CD14-positive monocyte (primary cell): ENCODE data around the gene MLC1. TPM values are rescaled to one million over a fixed set of nuclear protein-coding genes. Genes with fewer than 3 reads are reported as not detected.

ENCODE experiments used
- DNase-seq, 3 donors: peaks; one replicate each; pipeline ENCODE4 v3.0.0-alpha.2; 2011 to 2022
- H2AFZ ChIP-seq: 2 replicates; pipeline ENCODE4 v1.6.0; 2012; ENCODE audit warnings: mild to moderate bottlenecking, low read depth, low read length, inconsistent platforms; ENCODE audit not compliant: insufficient read depth, poor library complexity, severe bottlenecking
- H3K27ac ChIP-seq, 2 donors: 1 replicate in 1 of 2; 2 replicates in 1 of 2; pipeline ENCODE4 v1.5.1; 2012 to 2013; ENCODE audit warnings: low read length in 2 of 2, control low read depth in 1 of 2, inconsistent platforms in 1 of 2, low read depth in 1 of 2, mild to moderate bottlenecking in 1 of 2
- H3K27me3 ChIP-seq, 2 donors: one replicate each; pipeline versions ENCODE4 v1.6.0 to v1.6.1; 2011 to 2013; ENCODE audit warnings: low read length in 2 of 2; ENCODE audit not compliant: control insufficient read depth in 2 of 2, insufficient read depth in 2 of 2
- H3K36me3 ChIP-seq, 2 donors: replicated peaks in 1 of 2; 1 replicate in 1 of 2; 2 replicates in 1 of 2; pipeline versions ENCODE4 v1.5.1 to v1.6.1; 2012 to 2013; ENCODE audit warnings: low read length in 2 of 2, control low read depth in 1 of 2, inconsistent platforms in 1 of 2, mild to moderate bottlenecking in 1 of 2; ENCODE audit not compliant: insufficient read depth in 2 of 2, control insufficient read depth in 1 of 2
- H3K4me1 ChIP-seq, 2 donors: 1 replicate in 1 of 2; 2 replicates in 1 of 2; pipeline versions ENCODE4 v1.5.1 to v1.6.1; 2012 to 2013; ENCODE audit warnings: low read length in 2 of 2, control low read depth in 1 of 2, inconsistent platforms in 1 of 2, mild to moderate bottlenecking in 1 of 2, moderate library complexity in 1 of 2; ENCODE audit not compliant: insufficient read depth in 2 of 2, control insufficient read depth in 1 of 2
- H3K4me2 ChIP-seq: replicated peaks from 2 replicates; pipeline ENCODE3; 2012; ENCODE audit warnings: low read length, moderate library complexity, mild to moderate bottlenecking; ENCODE audit not compliant: poor library complexity, severe bottlenecking; ENCODE audit errors: extremely low read depth
- H3K4me3 ChIP-seq, 3 experiments: fragments of 200-600 bp in 1 of 3; sonication (generic) in 1 of 3; replicated peaks in 1 of 3; 1 replicate in 2 of 3; 2 replicates in 1 of 3; pipeline ENCODE4 v1.5.1; 2011 to 2013; ENCODE audit warnings: low read length in 3 of 3, mild to moderate bottlenecking in 3 of 3, control low read depth in 2 of 3, low read depth in 2 of 3, inconsistent platforms in 1 of 3, moderate library complexity in 1 of 3
- H3K79me2 ChIP-seq: 2 replicates; pipeline ENCODE4 v1.6.0; 2012; ENCODE audit warnings: mild to moderate bottlenecking, control low read depth, inconsistent platforms, low read length, moderate library complexity; ENCODE audit not compliant: insufficient read depth
- H3K9ac ChIP-seq: 2 replicates; pipeline ENCODE4 v1.6.0; 2017; ENCODE audit warnings: low read length, mild to moderate bottlenecking; ENCODE audit not compliant: insufficient read depth, poor library complexity, severe bottlenecking
- H3K9me3 ChIP-seq, 2 donors: replicated peaks in 1 of 2; 1 replicate in 1 of 2; 2 replicates in 1 of 2; pipeline versions ENCODE4 v1.5.1 to v1.6.1; 2012 to 2013; ENCODE audit warnings: low read length in 2 of 2, control low read depth in 1 of 2; ENCODE audit not compliant: control insufficient read depth in 1 of 2, insufficient read depth in 1 of 2
- H4K20me1 ChIP-seq: 2 replicates; pipeline ENCODE4 v1.6.0; 2012; ENCODE audit warnings: mild to moderate bottlenecking, low read length, control low read depth, moderate library complexity; ENCODE audit not compliant: insufficient read depth
- H3K27ac Mint-ChIP-seq, 7 donors: one replicate each; pipeline ENCODE4 v1.8.0; 2020; ENCODE audit warnings: mild to moderate bottlenecking in 7 of 7, mixed read lengths in 7 of 7, moderate library complexity in 6 of 7, inconsistent platforms in 2 of 7
- H3K27me3 Mint-ChIP-seq, 3 donors: one replicate each; pipeline ENCODE4 v1.8.0; 2021 to 2022; ENCODE audit warnings: low read depth in 3 of 3, mild to moderate bottlenecking in 3 of 3, mixed read lengths in 3 of 3, moderate library complexity in 3 of 3, inconsistent platforms in 1 of 3
- H3K36me3 Mint-ChIP-seq, 2 donors: one replicate each; pipeline ENCODE4 v1.8.0; 2020; ENCODE audit warnings: mixed read lengths in 2 of 2, inconsistent platforms in 1 of 2, mild to moderate bottlenecking in 1 of 2
- H3K4me1 Mint-ChIP-seq: one replicate; pipeline ENCODE4 v1.8.0; 2020; ENCODE audit warnings: mild to moderate bottlenecking, mixed read lengths
- H3K4me3 Mint-ChIP-seq, 2 donors: one replicate each; pipeline ENCODE4 v1.8.0; 2020; ENCODE audit warnings: mild to moderate bottlenecking in 2 of 2, mixed read lengths in 2 of 2, moderate library complexity in 1 of 2
- H3K9me3 Mint-ChIP-seq, 7 donors: one replicate each; pipeline ENCODE4 v1.8.0; 2020 to 2022; ENCODE audit warnings: mixed read lengths in 7 of 7, mild to moderate bottlenecking in 6 of 7, moderate library complexity in 6 of 7, inconsistent platforms in 2 of 7
- CTCF ChIP-seq: fragments of 200-600 bp; IDR thresholded peaks from one replicate; pipeline ENCODE4 v1.8.0; 2022; ENCODE audit warnings: antibody characterized with exemption, mild to moderate bottlenecking
- WGBS: methylation state at CpG from one replicate; pipeline ENCODE4 v1.1.5; 2013; ENCODE audit warnings: missing lambda C conversion rate; ENCODE audit not compliant: insufficient coverage; 5-methylcytosine and 5-hydroxymethylcytosine counted together
- intact Hi-C, 2 donors: fragments of 100-400 bp; cut with micrococcal nuclease; formaldehyde crosslinking; loops; one replicate each; pipeline versions ENCODE4 v1.15.0 to v1.15.1; 2023
- polyA plus RNA-seq, 3 donors: library from polyadenylated mRNA; depleted of rRNA in 1 of 3; unstranded in 2 of 3; stranded (reverse) in 1 of 3; fragments of 300-500 nt in 2 of 3; fragments of >200 nt in 1 of 3; fragmentation: Illumina TruSeq in 2 of 3; gene quantifications; 1 replicate in 2 of 3; 2 replicates in 1 of 3; pipeline ENCODE4 v1.2.3, GENCODE V29; 2012 to 2021

The MLC1 gene
- polyA plus RNA-seq, 3 donors: 1.6 to 3.6 (median 1.8) TPM

- Histone ChIP-seq H3K9ac (no peak overlapping the region), H3K36me3 (no peaks in the 10 kb centered on the region), H4K20me1 (no peaks in the 10 kb centered on the region), H3K4me2 (no peak overlapping the region), H3K27ac (no peak overlapping the region), H3K27me3 (peaks cover under 1 to 9% of the 10 kb centered on the region in 2 donors), H2AFZ (no peak overlapping the region), H3K4me1 (peaks cover 2 to 19% of the 10 kb centered on the region in 2 donors), H3K4me3 (no peak overlapping the region), H3K79me2 (no peaks in the 10 kb centered on the region), H3K9me3 (no peaks in the 10 kb centered on the region)
- intact Hi-C loops: no loop called here
- Mint-ChIP-seq H3K27ac (no peak overlapping the region), H3K27me3 (peaks cover 11 to 18% (median 15%) of the 10 kb centered on the region in 3 donors), H3K36me3 (peaks cover 8 to 20% of the 10 kb centered on the region in 2 donors), H3K4me3 (no peak overlapping the region), H3K9me3 (peaks cover 0 to 3% (median 2%) of the 10 kb centered on the region in 7 donors), H3K4me1 (peaks cover 16% of the 10 kb centered on the region)
- no peak for DNase-seq
- TF ChIP-seq CTCF: no peak
- WGBS: 96% methylated on average over 20 of the region's 23 CpGs
Measured at GRCh38 chr22:50063589-50064393, 21.4 kb downstream of the MLC1 start.

GRCh38 chr22:50062509-50063135 lies 22.6 kb downstream of the MLC1 start:
- Histone ChIP-seq H3K36me3 (no peaks in the 10 kb centered on the region), H3K27me3 (peaks cover 5 to 17% of the 10 kb centered on the region in 2 donors), H2AFZ (no peak overlapping the region), H3K27ac (no peak overlapping the region), H3K9ac (no peak overlapping the region), H3K4me1 (peaks cover 3 to 25% of the 10 kb centered on the region in 2 donors), H3K79me2 (no peaks in the 10 kb centered on the region), H3K4me3 (no peak overlapping the region), H3K9me3 (no peaks in the 10 kb centered on the region), H4K20me1 (no peaks in the 10 kb centered on the region), H3K4me2 (no peak overlapping the region)
- Mint-ChIP-seq H3K36me3 (peaks cover 8 to 17% of the 10 kb centered on the region in 2 donors), H3K27ac (no peak overlapping the region), H3K4me1 (peaks cover 16% of the 10 kb centered on the region), H3K9me3 (peaks cover 0 to 4% (median 2%) of the 10 kb centered on the region in 7 donors), H3K4me3 (no peak overlapping the region), H3K27me3 (peaks cover 15 to 27% (median 19%) of the 10 kb centered on the region in 3 donors)
- no peak for TF ChIP-seq CTCF
- 91% methylated on average over 17 of the region's 19 CpGs for WGBS
- intact Hi-C loops: no loop called here
- DNase-seq: no peak
